ENCODE results near the gene FGF16. TPM values are rescaled to one million over a fixed set of nuclear protein-coding genes. Genes with fewer than 3 reads are reported as not detected.

The FGF16 gene
- total and polyA plus RNA-seq, 10 donors, result not detected

DNA sequence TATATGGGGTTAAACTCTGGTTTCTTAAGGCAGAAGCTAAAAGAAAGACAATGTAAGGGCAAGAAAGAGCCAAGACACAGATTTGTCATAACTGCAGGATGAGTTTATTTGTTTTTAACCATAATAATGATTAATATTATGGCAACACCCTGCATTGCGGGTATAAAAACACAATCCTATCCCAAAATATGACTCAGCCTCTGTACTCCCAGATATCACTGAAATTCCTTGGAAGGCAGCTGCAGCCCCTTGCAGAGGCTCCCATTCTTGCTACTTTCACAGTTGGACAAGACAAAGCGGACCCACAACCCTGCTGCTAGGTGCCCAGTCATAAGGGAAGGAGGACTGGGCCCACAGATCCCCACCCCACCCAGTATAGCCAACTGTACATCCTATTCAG is 20.4 kb upstream of the FGF16 start:
- Histone ChIP-seq H3K27me3 (replicated peaks in 1 of 7) (no peaks in the 10 kb centered on the region), H3K9me3 (no peaks in the 10 kb centered on the region), H3K4me3 (no peak overlapping the region), H3K4me1 (no peaks in the 10 kb centered on the region), H3K36me3 (no peaks in the 10 kb centered on the region), H3K27ac (no peak overlapping the region)
- TF ChIP-seq POLR2A (IDR thresholded peaks at IDR 0.05), result no peak
- TF ChIP-seq POLR2AphosphoS5 (IDR thresholded peaks at IDR 0.05), result no peak
- TF ChIP-seq, protein P1, sequence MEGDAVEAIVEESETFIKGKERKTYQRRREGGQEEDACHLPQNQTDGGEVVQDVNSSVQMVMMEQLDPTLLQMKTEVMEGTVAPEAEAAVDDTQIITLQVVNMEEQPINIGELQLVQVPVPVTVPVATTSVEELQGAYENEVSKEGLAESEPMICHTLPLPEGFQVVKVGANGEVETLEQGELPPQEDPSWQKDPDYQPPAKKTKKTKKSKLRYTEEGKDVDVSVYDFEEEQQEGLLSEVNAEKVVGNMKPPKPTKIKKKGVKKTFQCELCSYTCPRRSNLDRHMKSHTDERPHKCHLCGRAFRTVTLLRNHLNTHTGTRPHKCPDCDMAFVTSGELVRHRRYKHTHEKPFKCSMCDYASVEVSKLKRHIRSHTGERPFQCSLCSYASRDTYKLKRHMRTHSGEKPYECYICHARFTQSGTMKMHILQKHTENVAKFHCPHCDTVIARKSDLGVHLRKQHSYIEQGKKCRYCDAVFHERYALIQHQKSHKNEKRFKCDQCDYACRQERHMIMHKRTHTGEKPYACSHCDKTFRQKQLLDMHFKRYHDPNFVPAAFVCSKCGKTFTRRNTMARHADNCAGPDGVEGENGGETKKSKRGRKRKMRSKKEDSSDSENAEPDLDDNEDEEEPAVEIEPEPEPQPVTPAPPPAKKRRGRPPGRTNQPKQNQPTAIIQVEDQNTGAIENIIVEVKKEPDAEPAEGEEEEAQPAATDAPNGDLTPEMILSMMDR (IDR thresholded peaks at IDR 0.05 in 8 of 11, conservative IDR thresholded peaks at IDR 0.05 in 3 of 11), result no peak
- 73 to 97% (median 89%) methylated on average over 2 of the region's 2 CpGs for WGBS, 5 donors
- intact Hi-C loops (cut with DNase I; ENCODE audit: low total_unique reads), result no loop called here
- DNase-seq, result no peak

DNA sequence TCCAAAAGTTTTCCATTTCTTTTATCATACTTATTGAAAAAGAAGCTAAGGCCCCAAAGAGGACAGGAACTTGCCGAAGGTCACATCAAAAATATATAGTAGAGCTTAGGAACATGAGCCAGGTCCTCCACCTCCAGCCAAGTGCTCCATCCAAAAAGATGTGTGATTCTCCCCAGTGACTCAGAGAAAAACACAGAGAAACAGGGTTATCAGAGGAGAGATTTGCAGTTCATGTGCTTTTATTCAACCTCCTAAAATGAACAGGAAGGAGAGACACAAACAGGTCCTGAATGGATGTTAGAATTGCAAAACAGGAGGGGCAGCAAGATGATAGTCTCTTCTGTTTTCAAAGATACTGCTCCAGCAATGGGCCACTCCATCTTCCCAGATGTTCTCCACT is 19.6 kb upstream of the FGF16 start:
- DNase-seq, result no peak
- Histone ChIP-seq H3K4me1 (no peaks in the 10 kb centered on the region), H3K27me3 (replicated peaks in 1 of 7) (no peaks in the 10 kb centered on the region), H3K4me3 (no peak overlapping the region), H3K27ac (no peak overlapping the region), H3K36me3 (no peaks in the 10 kb centered on the region), H3K9me3 (no peaks in the 10 kb centered on the region)
- TF ChIP-seq, protein P1 (IDR thresholded peaks at IDR 0.05 in 8 of 11, conservative IDR thresholded peaks at IDR 0.05 in 3 of 11), result no peak
- TF ChIP-seq POLR2A (IDR thresholded peaks at IDR 0.05) (no peak), POLR2AphosphoS5 (IDR thresholded peaks at IDR 0.05) (no peak)
- 81 to 95% (median 83%) methylated on average over 1 of the region's 1 CpG for WGBS, 5 donors
- intact Hi-C loops (cut with DNase I; ENCODE audit: low total_unique reads), result no loop called here

DNA sequence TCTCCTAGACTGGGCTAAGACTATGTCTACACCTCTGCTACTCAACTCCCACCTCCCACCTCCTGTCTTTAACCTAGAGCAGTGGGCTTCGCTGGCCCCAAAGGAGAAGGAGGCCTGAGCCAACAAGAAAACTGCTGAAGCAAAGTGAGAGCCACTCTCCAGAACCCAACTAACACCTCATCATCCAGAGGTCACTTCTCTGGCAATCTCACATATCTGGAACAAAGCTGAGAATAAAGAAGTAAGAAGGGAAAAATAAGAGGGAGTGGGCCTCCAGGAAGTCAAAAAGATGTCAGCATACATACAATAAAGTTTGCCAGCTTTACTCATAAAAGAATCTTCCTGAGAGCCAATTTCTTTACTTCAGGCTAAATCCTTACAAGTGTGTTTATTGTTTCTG is 18.6 kb upstream of the FGF16 start:
- H3K4me1 ChIP-seq, result no peaks in the 10 kb centered on the region
- intact Hi-C loops (cut with DNase I; ENCODE audit: low total_unique reads), result no loop called here
- no peak overlapping the region for H3K27ac ChIP-seq
- TF ChIP-seq, protein P1 (IDR thresholded peaks at IDR 0.05 in 8 of 11, conservative IDR thresholded peaks at IDR 0.05 in 3 of 11), result no peak
- TF ChIP-seq POLR2AphosphoS5 (IDR thresholded peaks at IDR 0.05) (no peak), POLR2A (IDR thresholded peaks at IDR 0.05) (no peak)
- H3K27me3 ChIP-seq (replicated peaks in 1 of 7), result no peaks in the 10 kb centered on the region
- no peaks in the 10 kb centered on the region for H3K36me3 ChIP-seq
- no peak for DNase-seq
- WGBS, 5 donors, result 52 to 100% (median 65%) methylated on average over 1 of the region's 1 CpG
- H3K4me3 ChIP-seq, result no peak overlapping the region
- H3K9me3 ChIP-seq, result no peaks in the 10 kb centered on the region

DNA sequence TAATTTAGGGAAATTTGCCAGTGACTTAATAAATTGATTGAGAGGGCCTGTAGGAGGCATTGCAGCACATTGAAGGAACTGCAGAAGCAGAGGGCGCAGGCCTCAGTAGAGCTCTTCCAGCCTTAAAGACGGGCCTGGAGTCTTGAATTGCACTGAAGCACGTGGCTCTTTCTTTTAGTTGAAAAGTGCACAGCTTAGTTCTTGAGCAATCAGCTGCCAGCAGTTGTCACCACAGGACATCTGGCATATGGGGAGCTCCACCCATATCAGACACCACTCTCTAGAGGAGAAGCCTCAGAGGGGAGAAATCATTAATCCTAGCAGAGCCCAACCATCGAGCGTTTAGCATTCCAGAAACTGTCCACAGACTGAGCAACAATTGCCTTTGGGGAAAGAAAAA is 16.0 kb upstream of the FGF16 start:
- intact Hi-C loops (cut with DNase I; ENCODE audit: low total_unique reads), result no loop called here
- Histone ChIP-seq H3K36me3 (no peaks in the 10 kb centered on the region), H3K27ac (no peak overlapping the region), H3K27me3 (replicated peaks in 1 of 7) (no peaks in the 10 kb centered on the region), H3K9me3 (no peaks in the 10 kb centered on the region), H3K4me3 (no peak overlapping the region), H3K4me1 (no peaks in the 10 kb centered on the region)
- 30 to 48% (median 41%) methylated on average over 5 of the region's 5 CpGs for WGBS, 5 donors
- DNase-seq, result no peak
- TF ChIP-seq POLR2A (IDR thresholded peaks at IDR 0.05) (no peak), POLR2AphosphoS5 (IDR thresholded peaks at IDR 0.05) (no peak)
- TF ChIP-seq, protein P1 (IDR thresholded peaks at IDR 0.05 in 8 of 11, conservative IDR thresholded peaks at IDR 0.05 in 3 of 11), result no peak

Data from spleen (tissue), 11 donors.